Parathyroid adenoma (tissue), 2 donors: ENCODE data around the gene TGM2.

Source experiments
- H2AFZ ChIP-seq: fragments of 300-600 bp; sonication (generic); one replicate; pipeline ENCODE4 v1.7.0; 2017; ENCODE audit warnings: antibody characterized with exemption, mild to moderate bottlenecking
- H3K27ac ChIP-seq: fragments of 300-600 bp; sonication (generic); one replicate; pipeline ENCODE4 v1.7.0; 2017
- H3K27me3 ChIP-seq: fragments of 300-600 bp; sonication (generic); one replicate; pipeline ENCODE4 v1.7.0; 2017; ENCODE audit warnings: low read length; ENCODE audit not compliant: control insufficient read depth, insufficient read depth
- H3K36me3 ChIP-seq: fragments of 300-600 bp; sonication (generic); one replicate; pipeline ENCODE4 v1.7.0; 2017; ENCODE audit warnings: low read length; ENCODE audit not compliant: control insufficient read depth, insufficient read depth
- H3K4me1 ChIP-seq: fragments of 300-600 bp; sonication (generic); one replicate; pipeline ENCODE4 v1.7.0; 2017; ENCODE audit warnings: control low read depth
- H3K4me2 ChIP-seq: fragments of 300-600 bp; sonication (generic); one replicate; pipeline ENCODE4 v1.7.0; 2017; ENCODE audit warnings: low read length
- H3K4me3 ChIP-seq: fragments of 300-600 bp; sonication (generic); one replicate; pipeline ENCODE4 v1.7.0; 2017; ENCODE audit warnings: low read depth, low read length
- H3K79me2 ChIP-seq: fragments of 300-600 bp; sonication (generic); one replicate; pipeline ENCODE4 v1.7.0; 2017; ENCODE audit warnings: control low read depth
- H3K9ac ChIP-seq: fragments of 300-600 bp; sonication (generic); one replicate; pipeline ENCODE4 v1.7.0; 2017; ENCODE audit warnings: mild to moderate bottlenecking
- H3K9me3 ChIP-seq: fragments of 300-600 bp; sonication (generic); one replicate; pipeline ENCODE4 v1.7.0; 2017; ENCODE audit warnings: low read length; ENCODE audit not compliant: control insufficient read depth
- TF ChIP-seq, protein P1 (sequence below): fragments of 300-600 bp; sonication (generic); IDR thresholded peaks from one replicate; pipeline ENCODE4 v1.7.0; 2017; ENCODE audit warnings: antibody characterized with exemption, mild to moderate bottlenecking
- donor health status: primary hyperparathyroidism.

TGM2 gene

DNA sequence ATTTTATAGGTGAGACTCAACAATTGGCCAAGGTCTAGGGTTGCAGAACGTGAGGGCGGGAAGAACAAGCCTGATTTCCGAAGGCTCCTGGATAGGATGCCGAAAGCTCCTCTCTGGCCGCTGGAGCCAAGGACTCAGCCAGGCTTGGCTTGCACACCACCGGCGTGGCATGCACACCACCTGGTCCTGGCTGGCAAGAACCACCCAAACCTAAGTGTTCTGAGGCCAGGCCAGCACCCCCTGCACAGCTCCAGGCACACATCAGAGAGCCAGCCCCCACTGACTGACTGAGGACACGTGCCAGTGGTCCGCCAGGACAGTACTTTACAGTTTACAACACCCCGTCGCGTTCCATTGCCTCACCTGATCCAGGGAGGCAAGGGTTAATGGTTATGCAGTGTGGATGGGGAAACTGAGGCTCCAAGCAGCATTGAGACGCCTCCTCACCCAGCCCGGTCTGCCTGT is 414 bp downstream of the TGM2 start:
- peak overlapping the region; percentile 6 for H3K27ac ChIP-seq
- H3K4me2 ChIP-seq = peak overlapping the region; percentile 46
- H3K79me2 ChIP-seq = no peaks in the 10 kb centered on the region
- H3K4me3 ChIP-seq = no peak overlapping the region
- H3K9ac ChIP-seq = no peak overlapping the region
- H3K4me1 ChIP-seq = peaks cover 3% of the 10 kb centered on the region
- H3K9me3 ChIP-seq = no peaks in the 10 kb centered on the region
- no peaks in the 10 kb centered on the region for H3K27me3 ChIP-seq
- peak overlapping the region; percentile 67 for H2AFZ ChIP-seq
- H3K36me3 ChIP-seq = no peaks in the 10 kb centered on the region
- TF ChIP-seq, protein P1, sequence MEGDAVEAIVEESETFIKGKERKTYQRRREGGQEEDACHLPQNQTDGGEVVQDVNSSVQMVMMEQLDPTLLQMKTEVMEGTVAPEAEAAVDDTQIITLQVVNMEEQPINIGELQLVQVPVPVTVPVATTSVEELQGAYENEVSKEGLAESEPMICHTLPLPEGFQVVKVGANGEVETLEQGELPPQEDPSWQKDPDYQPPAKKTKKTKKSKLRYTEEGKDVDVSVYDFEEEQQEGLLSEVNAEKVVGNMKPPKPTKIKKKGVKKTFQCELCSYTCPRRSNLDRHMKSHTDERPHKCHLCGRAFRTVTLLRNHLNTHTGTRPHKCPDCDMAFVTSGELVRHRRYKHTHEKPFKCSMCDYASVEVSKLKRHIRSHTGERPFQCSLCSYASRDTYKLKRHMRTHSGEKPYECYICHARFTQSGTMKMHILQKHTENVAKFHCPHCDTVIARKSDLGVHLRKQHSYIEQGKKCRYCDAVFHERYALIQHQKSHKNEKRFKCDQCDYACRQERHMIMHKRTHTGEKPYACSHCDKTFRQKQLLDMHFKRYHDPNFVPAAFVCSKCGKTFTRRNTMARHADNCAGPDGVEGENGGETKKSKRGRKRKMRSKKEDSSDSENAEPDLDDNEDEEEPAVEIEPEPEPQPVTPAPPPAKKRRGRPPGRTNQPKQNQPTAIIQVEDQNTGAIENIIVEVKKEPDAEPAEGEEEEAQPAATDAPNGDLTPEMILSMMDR = no peak

DNA sequence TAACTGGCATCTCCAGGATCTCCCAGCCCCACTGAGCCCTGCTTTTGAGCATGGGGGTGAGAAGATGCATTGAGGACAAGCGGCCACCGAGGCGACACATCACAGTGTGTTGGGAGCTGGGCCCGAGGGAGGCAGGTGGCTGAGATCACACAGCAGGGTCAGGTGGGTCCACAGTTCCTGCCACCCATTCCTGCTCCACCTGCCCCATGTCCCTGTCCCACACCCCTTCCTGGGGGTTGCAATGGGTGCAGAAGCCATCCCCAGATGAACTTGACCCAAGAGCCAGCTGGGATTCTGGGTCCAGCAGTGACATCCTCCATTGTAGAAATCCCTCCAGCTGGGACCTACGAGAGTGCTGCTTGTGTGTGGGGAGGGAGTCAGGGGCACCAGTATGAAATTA is 1.0 kb downstream of the TGM2 start:
- TF ChIP-seq, protein P1 = no peak
- Histone ChIP-seq H3K9me3 (no peaks in the 10 kb centered on the region), H3K27ac (no peak overlapping the region), H3K36me3 (no peaks in the 10 kb centered on the region), H3K79me2 (no peaks in the 10 kb centered on the region), H3K4me1 (peaks cover 3% of the 10 kb centered on the region), H3K4me3 (no peak overlapping the region), H2AFZ (no peak overlapping the region), H3K9ac (no peak overlapping the region), H3K4me2 (no peak overlapping the region), H3K27me3 (no peaks in the 10 kb centered on the region)

DNA sequence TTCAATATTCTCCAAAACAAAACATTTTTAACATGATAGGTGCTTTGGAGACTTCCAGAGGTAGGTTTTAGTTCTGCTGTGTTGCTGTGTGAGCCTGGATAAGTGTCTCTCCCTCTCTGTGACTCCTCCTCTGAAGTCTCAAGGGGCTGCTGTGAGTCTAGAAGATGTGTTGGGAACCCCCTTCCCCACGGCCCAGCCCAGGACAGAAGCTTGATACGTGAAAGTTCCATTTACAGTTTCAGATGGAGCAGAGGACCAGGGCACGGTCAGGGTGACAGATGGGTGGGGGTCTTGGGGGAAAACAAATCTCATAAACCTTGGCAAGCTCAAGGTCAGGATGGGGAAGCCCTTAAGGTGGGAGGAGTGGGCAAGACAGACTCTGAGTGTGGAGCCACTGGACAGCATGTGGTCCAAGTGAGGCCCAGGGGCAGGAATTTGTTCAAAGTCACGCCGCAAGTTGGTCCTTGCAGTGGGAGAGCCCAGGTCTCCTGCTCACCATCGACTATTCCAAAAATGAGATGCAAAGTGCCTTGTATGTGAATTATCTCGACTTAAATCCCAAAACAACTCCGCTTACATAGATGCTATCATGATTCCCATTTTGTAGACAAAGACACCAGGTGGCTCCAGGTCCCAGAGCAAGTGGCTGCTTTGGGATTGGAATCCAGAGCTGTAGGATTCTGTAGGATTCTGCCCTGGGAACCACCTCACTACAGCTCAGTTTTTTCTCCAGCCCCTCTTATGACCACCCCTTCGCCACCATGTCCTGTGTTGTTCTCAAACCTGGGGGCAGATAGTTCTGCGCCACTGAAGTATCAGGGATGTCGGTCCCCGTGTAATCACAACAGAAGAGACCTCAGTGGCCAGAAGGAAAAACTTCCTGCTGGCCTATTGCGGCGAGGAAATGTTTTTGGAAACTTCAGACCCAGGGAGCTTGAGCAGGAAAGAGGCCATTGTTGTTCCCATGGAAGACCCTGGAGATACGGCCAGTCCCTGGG is 1.9 kb downstream of the TGM2 start:
- H3K36me3 ChIP-seq = no peaks in the 10 kb centered on the region
- no peak overlapping the region for H2AFZ ChIP-seq
- H3K4me2 ChIP-seq = no peak overlapping the region
- H3K27me3 ChIP-seq = no peaks in the 10 kb centered on the region
- no peak overlapping the region for H3K9ac ChIP-seq
- peaks cover 3% of the 10 kb centered on the region for H3K4me1 ChIP-seq
- H3K79me2 ChIP-seq = no peaks in the 10 kb centered on the region
- H3K4me3 ChIP-seq = no peak overlapping the region
- H3K9me3 ChIP-seq = no peaks in the 10 kb centered on the region
- H3K27ac ChIP-seq = no peak overlapping the region
- TF ChIP-seq, protein P1 = no peak

DNA sequence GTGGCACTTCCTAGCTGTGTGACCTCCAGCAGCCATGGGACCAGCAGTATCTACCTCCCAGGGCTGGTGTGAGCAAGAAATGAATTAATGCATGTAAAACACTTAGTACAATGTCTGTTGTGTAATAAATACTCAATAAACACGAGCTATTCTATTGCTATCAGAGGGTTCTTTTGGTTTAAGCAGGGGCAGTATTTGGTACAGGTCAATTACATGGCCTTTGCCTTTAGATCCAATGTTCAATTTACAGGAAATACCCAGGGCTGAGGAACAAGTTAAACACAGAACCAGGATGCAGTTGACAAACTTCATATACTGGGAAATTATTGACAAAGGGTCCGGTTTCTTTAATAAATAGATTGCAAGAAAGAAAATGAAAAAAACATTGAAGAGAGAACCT is 2.9 kb downstream of the TGM2 start:
- TF ChIP-seq, protein P1 = no peak
- Histone ChIP-seq H3K9me3 (no peaks in the 10 kb centered on the region), H3K27ac (no peak overlapping the region), H3K4me3 (no peak overlapping the region), H2AFZ (no peak overlapping the region), H3K9ac (no peak overlapping the region), H3K27me3 (no peaks in the 10 kb centered on the region), H3K4me1 (peaks cover 3% of the 10 kb centered on the region), H3K4me2 (no peak overlapping the region), H3K79me2 (no peaks in the 10 kb centered on the region), H3K36me3 (no peaks in the 10 kb centered on the region)
